Fibroblast of lung (primary cell): ENCODE measurements around the gene PRSS21.

ENCODE experiments used
- CTCF ChIP-seq, 2 donors: IDR thresholded peaks in 1 of 2; conservative IDR thresholded peaks in 1 of 2; 1 replicate in 1 of 2; 2 replicates in 1 of 2; pipeline ENCODE4 v1.5.1; 2011 to 2012; ENCODE audit warnings: low read length in 2 of 2, control low read depth in 1 of 2, inconsistent platforms in 1 of 2, low read depth in 1 of 2, mild to moderate bottlenecking in 1 of 2
- EZH2 ChIP-seq: IDR thresholded peaks from 2 replicates; pipeline ENCODE4 v1.5.1; 2012; ENCODE audit warnings: low read length, control low read depth, mild to moderate bottlenecking; ENCODE audit errors: missing control alignments

- TF ChIP-seq CTCF (conservative IDR thresholded peaks at IDR 0.05 in 1 of 2, IDR thresholded peaks at IDR 0.05 in 1 of 2; ENCODE audit: low read depth in 1 of 2, low read length in 2 of 2) (peak; percentile 41 to 45), EZH2 (no peak)
Observed at GRCh38 chr16:2842340-2843000, 25.4 kb downstream of the PRSS21 start.
